Keratinocyte (primary cell): Measurements from ENCODE around the gene CBL.

Experiments used
- CTCF ChIP-seq, 3 experiments: IDR thresholded peaks in 1 of 3; conservative IDR thresholded peaks in 1 of 3; optimal IDR thresholded peaks in 1 of 3; 2 replicates in 2 of 3; 3 replicates in 1 of 3; pipeline versions ENCODE3 to v1.5.1; 2011; ENCODE audit warnings: low read length in 3 of 3, mild to moderate bottlenecking in 3 of 3, moderate library complexity in 2 of 3, control low read depth in 1 of 3, inconsistent platforms in 1 of 3; ENCODE audit not compliant: insufficient read depth in 2 of 3; ENCODE audit errors: extremely low read depth in 1 of 3
- EZH2 ChIP-seq: IDR thresholded peaks from one replicate; pipeline ENCODE4 v1.6.1; 2012; ENCODE audit warnings: inconsistent platforms, mild to moderate bottlenecking, low read length, moderate library complexity

GRCh38 chr11:119351232-119351631 lies 145.1 kb downstream of the CBL start:
- no peak for TF ChIP-seq CTCF (optimal IDR thresholded peaks at IDR 0.05 in 1 of 3, IDR thresholded peaks at IDR 0.05 in 1 of 3, conservative IDR thresholded peaks at IDR 0.05 in 1 of 3; ENCODE audit: extremely low read depth in 1 of 3, insufficient read depth in 2 of 3, low read length in 3 of 3)
- no peak for TF ChIP-seq EZH2
